CD1c-positive myeloid dendritic cell (primary cell): ENCODE data around the gene GANAB.
"Not testable (repeated sequence)": the region's sequence is repeated elsewhere in the genome, so short reads cannot be mapped to it uniquely, and the experiment has no call there.

ENCODE experiments used
- DNase-seq: peaks from one replicate; pipeline ENCODE4 v3.0.0-alpha.2; 2016; ENCODE audit errors: extremely low spot score

GANAB gene

GRCh38 chr11:62645946-62646824 lies at the start of gene GANAB:
TSS of gene GANAB (minus strand) at chr11:62646613. CDS start at chr11:62646599, 14 bp downstream.
- DNase-seq: peak; percentile 99

- peak; percentile 84 for DNase-seq
Observed at GRCh38 chr11:62694455-62695167, 48.2 kb upstream of the GANAB start.

- not testable (repeated sequence) for DNase-seq
Observed at GRCh38 chr11:62693624-62694023, 47.2 kb upstream of the GANAB start.

GRCh38 chr11:62689421-62690183 lies 43.2 kb upstream of the GANAB start, which contains the start of gene LRRN4CL:
TSS of gene LRRN4CL (minus strand) at chr11:62689530. CDS start at chr11:62688508, 1,022 bp downstream.
- no peak for DNase-seq

- DNase-seq: no peak
Observed at GRCh38 chr11:62688491-62688890, 42.1 kb upstream of the GANAB start.

- DNase-seq: no peak
Observed at GRCh38 chr11:62687508-62688396, 41.3 kb upstream of the GANAB start.

- no peak for DNase-seq
Observed at GRCh38 chr11:62682518-62682917, 36.1 kb upstream of the GANAB start.

- peak; percentile 64 for DNase-seq
Observed at GRCh38 chr11:62680825-62681240, 34.4 kb upstream of the GANAB start.

GRCh38 chr11:62678770-62679696 lies 32.6 kb upstream of the GANAB start, which contains the start of gene UBXN1:
TSS of gene UBXN1 (minus strand) at chr11:62679073. CDS start at chr11:62678923, 150 bp downstream.
- peak; percentile 98 for DNase-seq

GRCh38 chr11:62678433-62678769 lies 32.0 kb upstream of the GANAB start:
- DNase-seq: no peak

- no peak for DNase-seq
Observed at GRCh38 chr11:62677714-62678113, 31.3 kb upstream of the GANAB start.

GRCh38 chr11:62677156-62677555 lies 30.7 kb upstream of the GANAB start:
- no peak for DNase-seq

- no peak for DNase-seq
Observed at GRCh38 chr11:62676698-62677097, 30.3 kb upstream of the GANAB start.

GRCh38 chr11:62675415-62675814 lies 29.0 kb upstream of the GANAB start:
- DNase-seq: not testable (repeated sequence)

GRCh38 chr11:62673196-62673525 lies 26.7 kb upstream of the GANAB start:
- no peak for DNase-seq

GRCh38 chr11:62671608-62672389 lies 25.4 kb upstream of the GANAB start, which contains the start of the genes LBHD1 and UQCC3:
TSS of gene LBHD1 (minus strand) at chr11:62672267. CDS start at chr11:62670031, 2,236 bp downstream.
TSS of gene UQCC3 (plus strand) at chr11:62671673. CDS start at chr11:62671746, 73 bp downstream.
- peak; percentile 89 for DNase-seq

- no peak for DNase-seq
Observed at GRCh38 chr11:62671236-62671607, 24.8 kb upstream of the GANAB start.

GRCh38 chr11:62669420-62670161 lies 23.2 kb upstream of the GANAB start:
- DNase-seq: no peak
